Measurements from ENCODE around the gene MECR.

Gene MECR

DNA sequence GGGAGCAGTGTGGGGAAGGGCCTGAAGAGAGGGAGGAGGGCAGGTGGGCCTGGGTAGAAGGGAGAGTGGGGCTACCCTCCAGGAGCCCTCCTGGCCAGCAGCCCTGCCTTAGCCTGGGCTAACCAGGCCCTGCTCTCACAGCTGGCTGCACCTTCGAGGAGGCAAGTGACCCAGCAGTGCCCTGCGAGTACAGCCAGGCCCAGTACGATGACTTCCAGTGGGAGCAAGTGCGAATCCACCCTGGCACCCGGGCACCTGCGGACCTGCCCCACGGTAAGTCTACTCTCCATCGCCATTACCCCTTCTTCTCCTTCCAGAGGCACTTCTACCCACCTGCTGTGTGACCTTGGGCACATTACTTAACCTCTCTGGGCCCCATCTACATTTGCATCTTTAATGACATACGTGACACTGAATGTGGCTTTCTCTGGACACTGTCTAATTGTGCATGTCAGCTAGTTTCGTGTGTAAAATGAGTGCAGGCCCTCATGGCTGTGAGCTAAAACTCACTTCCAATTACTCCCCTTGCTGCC lies 24.5 kb upstream of the MECR start:
- no peak for DNase-seq

DNA sequence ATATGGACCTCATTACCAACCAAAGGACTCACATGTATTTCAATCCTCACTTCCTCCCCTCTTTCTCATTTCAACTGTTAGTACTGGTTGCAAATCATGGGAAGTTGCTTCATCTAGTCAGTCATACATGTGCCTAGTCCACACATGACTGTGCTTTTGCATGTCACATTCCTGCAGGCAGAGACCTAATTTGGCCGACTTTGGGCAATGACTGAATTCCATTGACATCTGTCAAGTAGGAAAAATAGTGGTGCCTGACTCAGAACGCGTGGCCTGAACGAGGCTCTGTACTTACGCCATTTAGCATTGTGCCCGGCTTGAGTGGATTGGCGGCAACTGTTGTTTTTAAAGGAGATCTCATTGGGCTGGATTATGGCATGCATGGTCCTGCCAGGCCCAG lies 23.6 kb upstream of the MECR start:
- DNase-seq = no peak

DNA sequence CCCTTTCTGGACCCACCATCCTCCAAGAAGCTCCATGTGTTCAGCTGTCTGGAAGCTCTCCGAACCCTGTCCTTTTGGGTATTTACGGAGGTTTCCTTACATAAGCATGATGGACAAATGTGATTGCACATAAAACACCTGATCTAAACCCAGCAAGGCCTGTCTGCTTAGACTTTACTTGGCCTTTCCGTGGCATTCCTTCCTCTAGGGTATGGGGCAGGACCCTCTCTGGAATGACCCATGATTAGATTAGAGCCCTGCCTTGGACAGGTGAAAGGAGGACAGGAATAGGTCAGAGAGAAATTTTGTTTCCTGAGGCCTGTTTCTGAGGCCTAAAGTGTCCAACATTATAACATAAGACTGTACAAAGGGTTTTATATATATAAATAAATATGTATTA lies 22.4 kb upstream of the MECR start:
- DNase-seq = no peak

DNA sequence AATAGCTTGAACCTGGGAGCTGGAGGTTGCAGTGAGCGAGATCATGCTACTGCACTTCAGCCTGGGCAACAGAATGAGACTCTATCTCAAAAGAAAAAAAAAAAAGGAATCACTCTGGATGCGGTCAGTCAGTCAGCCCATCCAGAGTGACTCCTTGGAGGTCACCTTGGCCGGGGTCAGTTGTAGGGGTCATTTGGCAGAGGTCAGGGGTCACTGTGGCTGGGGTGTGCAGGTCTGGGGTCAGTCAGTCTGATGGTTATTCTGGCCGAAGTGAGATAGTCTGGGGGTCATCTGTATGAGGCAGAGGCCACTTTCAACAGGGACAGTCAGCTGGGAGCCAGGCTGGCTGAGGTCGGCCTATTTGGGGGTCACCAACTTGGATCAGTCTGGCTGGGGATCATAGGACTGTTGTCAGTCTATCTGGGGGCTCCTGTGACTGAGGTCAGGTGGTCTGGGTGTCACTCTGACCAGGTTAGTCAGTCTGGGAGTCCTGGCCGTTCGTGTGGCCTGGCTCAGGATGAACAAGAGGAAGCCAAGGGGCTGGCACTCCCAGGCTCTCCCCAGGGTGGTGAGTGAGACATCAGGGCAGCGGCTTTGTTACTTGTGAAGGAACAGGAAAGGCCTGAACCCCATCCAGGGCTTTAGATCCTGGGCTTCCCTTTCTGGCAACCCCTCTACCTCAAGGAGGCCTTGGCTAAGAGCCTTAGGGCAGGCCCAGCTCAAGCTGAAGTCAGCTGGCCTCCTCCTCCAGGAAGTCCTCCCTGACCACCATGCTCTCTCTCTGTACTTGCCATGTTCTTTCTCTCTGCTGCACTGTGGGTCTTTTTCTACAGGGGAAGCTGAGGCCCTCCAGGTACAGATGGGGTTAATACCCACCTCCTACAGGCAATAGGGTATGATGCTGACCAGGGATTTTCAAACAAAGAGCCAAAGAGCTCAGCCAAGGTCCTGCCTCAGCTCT lies 20.7 kb upstream of the MECR start:
- DNase-seq = no peak

DNA sequence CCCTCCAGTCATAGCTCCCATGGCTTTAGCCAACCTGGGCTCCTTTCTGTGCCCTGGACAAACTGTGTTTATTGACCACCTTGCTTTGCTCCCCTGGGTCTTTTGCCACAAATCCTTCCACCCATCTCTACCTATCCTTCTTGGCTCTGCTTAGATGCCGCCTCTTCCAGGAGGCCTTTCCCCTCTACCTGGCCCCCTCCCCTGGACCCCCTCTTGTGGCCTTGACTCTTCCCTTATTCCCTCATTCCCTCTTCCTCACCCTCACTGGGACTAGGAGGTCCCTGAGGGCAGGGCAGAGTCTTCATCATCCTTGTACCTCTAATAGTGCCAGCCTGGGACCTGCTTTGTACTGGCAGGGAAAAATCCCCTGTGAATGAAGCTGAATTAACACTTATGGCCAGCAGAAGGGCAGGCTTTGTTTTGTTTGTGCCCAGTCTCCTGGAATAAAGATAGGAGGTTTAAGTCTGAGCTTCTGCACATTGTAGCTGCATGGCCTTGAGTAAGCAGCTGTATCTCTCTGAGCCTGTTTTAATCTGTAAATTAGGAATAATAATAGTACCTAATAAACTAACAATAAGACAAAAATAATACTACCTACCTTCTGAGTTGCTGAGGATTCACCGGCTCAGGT lies 19.3 kb upstream of the MECR start:
- no peak for DNase-seq

DNA sequence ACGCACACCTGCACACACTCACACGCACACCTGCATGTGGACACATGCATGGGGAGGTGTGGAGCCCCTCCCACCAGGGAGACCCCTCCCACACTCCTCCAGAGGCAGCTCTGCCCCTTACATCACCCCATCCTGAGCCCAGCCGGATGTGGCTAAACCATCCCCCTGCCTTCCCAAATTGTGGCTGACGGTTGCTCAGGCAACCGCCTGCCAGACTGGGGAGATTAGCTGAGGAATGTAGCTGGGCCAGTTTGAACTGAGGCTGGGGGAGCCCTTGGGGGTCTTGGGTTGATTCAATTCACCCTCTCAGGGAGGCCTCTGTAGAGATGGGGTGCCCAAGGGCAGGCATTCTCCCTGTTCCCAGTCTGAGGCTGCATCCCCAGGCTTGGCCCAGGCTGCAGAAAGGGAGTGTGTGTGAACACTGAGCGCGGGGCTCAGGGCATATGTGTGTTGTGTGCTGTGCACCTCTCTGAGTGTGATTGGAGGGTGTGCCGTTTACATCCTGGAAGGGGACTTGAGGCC lies 18.5 kb upstream of the MECR start:
- no peak for DNase-seq

DNA sequence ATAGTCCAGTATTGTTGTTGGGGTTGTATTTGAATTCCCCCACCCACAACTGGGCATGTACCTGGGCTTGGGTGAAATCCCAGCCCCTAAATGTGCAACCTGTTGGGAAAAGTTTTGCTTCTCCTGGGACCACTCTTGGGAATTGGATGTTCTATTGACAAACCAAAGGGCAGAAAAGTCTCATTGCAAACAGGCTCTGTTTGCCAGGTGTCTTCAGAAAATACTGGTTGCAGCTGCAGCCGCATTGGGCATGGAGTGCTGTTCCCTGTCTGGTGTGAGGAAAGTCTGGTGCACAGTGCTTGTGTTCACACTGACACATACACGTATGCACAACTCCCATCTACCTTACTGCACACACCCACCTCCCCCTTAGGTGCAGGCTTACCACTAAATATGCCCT lies 17.7 kb upstream of the MECR start:
- DNase-seq = no peak

DNA sequence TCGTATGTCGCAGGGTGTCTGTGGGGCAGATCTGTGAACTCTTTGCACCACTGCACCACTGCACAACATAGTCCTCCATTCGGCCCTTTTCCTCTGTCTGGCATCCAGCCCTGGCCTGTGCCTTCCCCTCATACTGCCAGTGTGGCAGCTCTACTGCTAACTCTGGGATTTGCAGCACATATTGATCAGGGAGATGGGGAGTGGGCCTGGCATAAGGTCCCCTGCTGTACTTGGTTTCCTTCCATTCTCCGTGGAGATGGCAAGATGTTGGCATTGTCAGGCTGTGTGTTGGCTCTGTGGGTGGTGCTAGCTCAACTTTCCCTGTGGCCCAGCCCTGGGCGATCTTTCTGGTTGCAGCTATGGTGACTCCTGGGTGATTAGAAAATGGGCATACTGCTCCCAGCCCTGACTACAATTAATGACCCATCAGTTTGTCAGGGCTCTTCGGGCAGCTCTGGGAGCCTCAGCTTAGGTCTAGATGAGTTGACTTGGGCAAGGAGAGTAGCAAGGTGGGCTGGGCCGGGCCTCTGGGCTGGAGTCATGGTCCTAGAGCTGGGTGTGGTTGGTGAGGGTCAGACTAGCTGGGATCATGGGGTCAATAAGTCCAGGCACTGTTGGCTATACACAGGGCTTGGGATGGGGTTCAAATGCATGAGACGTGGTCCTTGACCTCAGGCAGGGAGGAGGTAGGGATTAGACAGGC lies 17.0 kb upstream of the MECR start:
- no peak for DNase-seq

DNA sequence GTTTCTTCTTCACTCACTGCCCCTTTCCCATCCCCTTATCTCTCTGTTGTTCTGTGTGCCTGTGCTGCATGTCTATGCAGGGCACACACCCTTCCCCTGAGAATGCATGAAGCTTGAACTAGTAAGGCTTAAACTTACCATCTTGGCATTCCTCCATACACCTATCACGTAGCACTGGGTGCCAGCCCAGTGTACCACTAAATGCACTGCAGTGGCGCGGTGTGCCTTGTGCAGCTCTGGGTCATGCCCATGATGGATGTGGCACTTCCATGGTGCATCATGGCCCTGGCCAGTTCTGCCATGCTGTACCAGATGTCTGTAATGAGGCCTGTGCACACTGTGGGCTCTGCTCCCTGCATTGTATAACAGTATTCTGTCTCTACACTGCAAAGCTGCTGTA lies 16.3 kb upstream of the MECR start:
- no peak for DNase-seq

DNA sequence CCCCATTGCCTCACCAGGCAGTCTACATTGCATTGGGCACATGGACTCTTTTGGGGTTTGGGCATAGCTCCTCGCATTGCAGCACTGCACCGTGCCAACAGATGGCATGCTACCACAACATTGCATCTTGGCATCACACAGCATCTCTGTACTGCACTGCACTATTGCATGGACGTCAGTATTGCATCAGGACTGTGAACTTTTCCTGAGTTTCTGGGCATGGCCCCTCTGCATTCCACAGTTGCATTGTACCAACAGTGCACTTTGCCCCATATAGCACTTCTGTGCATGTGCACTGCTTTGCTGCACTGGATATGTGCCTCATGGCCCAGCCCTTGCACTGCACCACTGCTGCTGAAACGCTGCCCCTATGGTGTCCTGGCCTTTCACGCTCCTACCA lies 15.1 kb upstream of the MECR start:
- DNase-seq = no peak

DNA sequence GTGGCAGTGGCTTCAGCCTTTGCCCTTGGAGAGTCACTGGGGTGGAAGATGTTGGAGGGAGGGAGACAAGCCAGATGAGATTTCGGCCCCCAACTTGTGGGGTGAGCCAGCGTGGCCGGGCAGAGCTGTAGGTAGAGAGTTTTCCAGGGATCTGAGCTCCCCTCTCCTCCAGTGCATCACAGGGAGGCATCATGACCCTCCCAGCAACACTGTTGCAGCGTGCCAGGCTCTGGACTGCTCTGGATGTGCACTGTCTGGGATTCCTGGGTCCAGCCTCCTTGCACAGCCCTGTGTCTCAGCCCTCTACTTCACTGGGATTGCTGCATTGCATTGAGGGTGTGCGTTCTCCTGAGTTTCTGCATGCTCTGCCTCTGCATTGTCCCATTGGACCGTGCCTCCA lies 14.5 kb upstream of the MECR start:
- DNase-seq = no peak

DNA sequence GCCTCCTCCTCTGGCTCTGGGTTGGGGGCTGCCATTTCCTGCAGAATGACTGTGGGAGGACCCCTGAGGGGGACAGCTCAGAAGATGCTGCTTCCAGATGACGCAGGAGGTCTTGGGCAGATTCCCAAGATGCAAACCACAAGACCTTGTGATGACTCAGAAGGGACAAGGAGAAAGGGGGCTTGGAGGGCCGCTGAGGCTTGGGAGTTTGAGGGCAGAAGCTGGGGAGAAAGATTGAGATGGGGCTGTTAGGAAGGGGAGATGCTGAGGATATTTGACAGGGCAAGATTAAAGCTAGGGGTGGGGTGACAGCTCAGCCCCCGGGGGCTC lies 13.1 kb upstream of the MECR start:
- no peak for DNase-seq

DNA sequence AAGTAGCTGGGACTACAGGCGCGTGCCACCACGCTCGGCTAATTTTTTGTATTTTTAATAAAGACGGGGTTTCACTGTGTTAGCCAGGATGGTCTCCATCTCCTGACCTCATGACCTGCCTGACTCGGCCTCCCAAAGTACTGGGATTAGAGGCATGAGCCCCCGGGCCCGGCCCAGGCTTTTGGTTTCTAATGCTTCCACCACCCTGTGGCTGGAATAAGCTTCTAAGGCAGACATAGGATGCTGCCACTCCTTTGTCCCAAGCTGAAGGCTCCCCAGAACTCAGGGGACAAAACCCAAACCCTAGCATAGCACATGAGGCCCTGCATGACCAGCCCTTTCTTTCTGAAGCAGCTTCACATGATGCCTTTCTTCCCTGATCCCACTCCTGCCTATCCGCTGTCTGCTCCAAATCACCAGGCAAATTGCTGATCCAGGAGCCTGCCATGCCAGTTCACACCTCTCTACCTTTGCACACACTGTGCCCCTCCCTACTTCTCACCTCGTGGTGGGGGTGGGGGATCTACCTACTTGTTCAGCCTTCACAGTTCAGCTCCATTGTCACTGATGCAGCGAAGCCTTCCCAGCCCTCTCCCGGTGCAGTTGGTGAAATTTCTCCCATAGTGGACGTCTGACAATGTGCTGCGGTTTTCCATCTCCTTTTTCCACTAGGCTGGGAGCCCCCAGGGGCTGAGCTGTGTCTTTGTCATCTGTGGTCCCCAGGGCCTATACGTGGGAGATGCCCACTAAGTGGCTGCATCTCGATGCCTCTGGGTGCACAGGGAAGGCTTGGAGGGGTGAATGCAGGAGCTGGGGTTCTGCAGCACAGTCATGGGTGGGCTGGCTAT lies 12.5 kb upstream of the MECR start:
- no peak for DNase-seq

DNA sequence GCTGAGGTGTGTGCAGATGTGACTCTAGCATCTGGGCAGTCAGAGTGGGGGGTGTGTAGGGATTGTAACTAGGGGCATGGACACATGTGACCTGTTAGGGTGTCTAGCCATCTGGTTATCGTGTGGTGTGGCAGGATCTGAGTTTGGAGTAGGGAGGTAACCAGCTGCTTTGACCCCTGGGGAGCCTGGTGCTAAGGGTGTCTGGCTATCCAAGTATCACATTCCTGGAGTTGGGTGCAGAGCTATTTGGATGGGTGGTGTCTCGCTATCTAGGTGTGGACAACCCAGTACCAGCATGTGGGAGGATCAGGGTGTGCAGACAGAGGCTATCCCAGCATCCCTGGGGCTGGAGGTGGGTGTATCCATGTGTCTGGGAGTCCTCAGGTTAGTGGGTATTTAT lies 10.3 kb upstream of the MECR start:
- no peak for DNase-seq

DNA sequence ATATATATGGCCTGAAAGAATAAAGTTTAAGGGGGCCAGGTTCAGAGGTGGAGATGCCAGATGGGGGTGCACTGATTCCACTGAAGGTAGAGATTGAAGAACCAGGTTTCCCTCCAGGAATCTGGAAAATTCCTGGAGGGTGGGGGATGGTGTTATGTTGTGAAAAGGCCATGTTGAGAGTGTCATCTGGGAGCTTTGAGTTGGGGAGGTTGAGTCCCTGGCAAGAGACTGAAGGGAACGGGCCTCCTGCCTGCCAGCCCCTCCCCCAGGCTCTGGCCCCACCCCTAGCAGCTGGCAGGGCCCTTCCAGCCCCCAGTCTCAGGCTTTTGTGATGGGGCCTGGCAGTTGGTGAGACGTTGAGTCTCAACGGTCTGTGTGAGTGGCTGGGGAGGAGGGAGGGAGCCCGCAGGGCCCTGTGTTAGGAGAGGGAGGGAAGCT lies 9.7 kb upstream of the MECR start:
- DNase-seq = no peak

DNA sequence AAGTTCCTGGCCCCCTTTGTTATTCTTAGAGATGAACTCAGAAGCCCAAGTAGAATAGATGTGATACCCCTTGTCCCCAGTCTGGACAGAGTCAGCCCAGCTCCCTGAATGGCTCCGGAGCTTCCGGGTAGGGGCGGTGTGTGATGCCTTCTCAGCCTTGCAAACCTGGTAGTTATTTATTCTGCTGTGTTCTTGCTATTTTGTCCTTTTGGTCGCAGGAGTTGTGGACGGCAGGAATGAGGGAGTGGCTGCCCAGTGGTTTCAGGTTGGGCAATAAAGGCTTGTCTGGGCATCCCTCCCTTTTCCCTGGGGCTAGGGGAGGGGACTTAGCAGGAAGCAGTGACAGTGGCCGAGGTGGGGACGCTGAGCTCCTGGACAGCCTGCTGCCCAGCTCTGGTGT lies 8.4 kb upstream of the MECR start:
- DNase-seq = no peak

DNA sequence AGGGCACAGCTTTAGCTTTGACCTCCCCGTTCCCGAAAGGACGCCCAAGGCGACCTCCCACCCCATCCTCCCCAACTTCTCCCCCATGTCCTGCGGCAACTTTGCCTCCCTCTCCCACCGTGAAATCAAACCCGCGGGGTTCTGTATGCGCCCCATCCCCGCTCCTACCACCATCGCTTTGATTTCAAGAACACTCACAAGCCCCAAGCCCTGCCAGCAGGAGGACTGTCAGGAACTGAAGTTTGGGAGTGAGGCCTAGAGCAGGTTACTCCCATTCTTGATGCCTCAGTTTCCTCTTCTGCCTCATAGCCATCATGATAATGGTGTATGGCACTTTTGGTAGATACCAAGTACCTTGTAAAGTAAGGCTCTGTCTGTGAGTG lies 7.9 kb upstream of the MECR start:
- no peak for DNase-seq

DNA sequence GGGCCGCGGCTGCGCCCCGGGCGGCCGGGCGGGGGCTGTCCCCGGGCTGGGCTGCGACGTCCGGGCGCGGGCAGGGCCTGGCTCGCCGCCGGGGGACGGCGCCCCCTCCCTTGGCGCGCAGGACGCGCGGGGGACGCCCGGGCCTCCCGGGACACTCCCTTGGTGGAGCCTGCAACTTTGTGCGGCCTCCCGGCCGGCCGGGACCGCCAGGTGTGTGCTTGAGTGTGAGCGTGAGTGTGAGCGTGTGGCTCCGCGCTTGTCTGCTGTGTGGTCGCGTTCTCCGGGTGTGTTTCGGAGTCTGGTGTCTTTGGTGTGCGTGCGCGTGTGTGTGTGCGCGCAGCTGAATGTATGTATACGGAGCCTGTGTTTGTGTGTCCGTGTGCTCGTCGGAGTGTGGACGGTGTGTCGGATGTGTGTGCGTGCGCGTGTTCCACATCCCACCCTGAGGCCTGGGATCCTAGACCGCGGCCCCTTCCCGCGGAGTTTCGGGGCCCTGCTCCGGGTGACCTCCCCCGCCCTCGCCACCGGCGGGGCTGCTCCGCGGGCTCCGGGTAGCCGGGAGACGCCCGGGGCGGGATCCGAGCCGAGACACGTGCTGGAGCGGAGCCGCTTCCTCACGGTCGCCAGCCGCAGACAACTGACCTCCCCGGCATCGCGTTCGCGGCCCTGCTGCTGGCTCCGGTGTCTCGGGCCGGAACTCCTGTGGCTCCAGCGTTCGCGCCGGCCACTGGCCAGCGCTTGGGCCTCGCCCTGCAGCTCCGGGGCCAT lies 7.3 kb upstream of the MECR start:
- DNase-seq = no peak

DNA sequence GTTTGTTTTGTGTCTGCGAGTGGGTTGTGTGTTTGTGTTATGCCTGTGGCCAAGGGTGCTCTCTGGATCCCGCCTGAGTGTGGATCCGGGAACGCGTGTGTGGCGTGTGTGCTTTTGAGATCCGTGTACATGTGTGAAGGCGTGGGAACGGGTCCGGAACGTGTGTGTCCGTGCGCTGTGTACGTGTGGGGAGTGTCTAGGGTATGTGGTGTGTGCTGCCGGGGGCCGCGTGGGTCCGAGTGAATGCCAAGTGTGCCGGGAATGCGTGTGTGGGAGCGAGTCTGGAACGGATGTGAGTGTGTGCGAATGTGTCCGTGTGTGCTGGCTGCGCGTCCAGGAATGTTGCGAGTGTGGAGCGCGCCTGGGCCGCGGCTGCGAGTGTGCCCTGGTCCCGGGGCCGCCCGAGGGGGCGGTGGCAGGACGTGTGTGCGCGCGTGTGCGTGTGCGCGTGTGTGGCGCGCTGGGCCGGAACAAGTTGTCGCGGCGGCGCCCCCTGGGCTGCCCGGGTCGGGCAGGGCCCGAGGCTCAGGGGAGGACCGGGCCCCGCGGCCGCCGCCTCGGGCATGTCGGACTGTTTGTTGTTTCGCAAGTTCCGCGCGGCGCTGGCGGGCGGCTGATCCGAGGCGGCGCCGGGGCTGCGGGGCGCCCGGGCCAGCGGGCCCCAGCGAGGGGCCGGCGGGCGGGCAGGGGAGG lies 6.5 kb upstream of the MECR start:
- peak; percentile 16 for DNase-seq

DNA sequence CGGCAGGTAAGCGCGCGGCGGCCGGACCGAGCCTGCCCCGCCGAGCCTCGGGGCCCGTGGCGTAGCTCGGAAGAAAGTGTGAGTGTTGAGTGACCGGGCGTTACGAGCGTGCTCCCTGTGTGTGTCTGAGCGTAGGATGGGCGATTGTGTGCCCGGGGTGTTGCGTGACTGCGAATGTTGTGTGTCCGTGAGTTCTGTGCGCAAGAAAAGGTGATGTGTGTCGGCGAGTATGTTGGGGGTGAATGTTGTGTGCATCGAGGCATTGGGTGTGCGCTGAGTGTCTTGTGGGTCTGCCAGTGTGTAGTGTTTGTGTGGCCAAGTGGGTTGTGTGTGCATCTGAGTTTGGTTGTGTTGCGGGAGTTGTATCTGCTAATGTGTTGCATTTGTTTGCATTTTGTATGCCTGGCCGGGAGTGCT lies 6.0 kb upstream of the MECR start:
- DNase-seq = no peak
